K562 (cell line): ENCODE data around the gene SNX27. TPM values are rescaled to one million over a fixed set of nuclear protein-coding genes. Genes with fewer than 3 reads are reported as not detected.

Experiments
- ATAC-seq: fragments of 200-7000 bp; cut with Tn5 transposase; 3 replicates; pipeline ENCODE4 v1.9.1; 2020; ENCODE audit warnings: moderate library complexity
- BruUV-seq: library from RNA; stranded (reverse); fragments of 400-500 nt; replicated peaks from 2 replicates; lab custom pipeline; 2021; lab: Mats Ljungman, UMichigan
- CTCF ChIA-PET: fragments of 300-600 bp; formaldehyde crosslinking; extraction: SDS; loops from one replicate; lab custom pipeline; 2021; ENCODE audit warnings: low intra/inter-chr PET ratio; lab: Yijun Ruan, JAX
- POLR2A ChIA-PET: fragments of 300-600, 350-650 bp; sonication (Branson Sonifier 250); formaldehyde crosslinking; extraction: SDS; loops from one replicate; lab custom pipeline; 2021; ENCODE audit warnings: antibody characterized with exemption, inconsistent platforms; lab: Yijun Ruan, JAX
- DNase-seq, 4 experiments: peaks; one replicate each; pipeline versions ENCODE4 v3.0.0 to v3.0.0-alpha.2; 2011 to 2018; ENCODE audit warnings: low spot score in 3 of 4, mixed read lengths in 3 of 4; ENCODE audit errors: extremely low read depth in 1 of 4
- FAIRE-seq: peaks from 2 replicates; lab custom pipeline; 2011; peaks lifted over from hg19 to GRCh38; lab: Jason Lieb, UNC
- H2AFZ ChIP-seq: 2 replicates; pipeline ENCODE4 v1.6.0; 2011; ENCODE audit warnings: low read depth, low read length, control low read depth, inconsistent platforms
- H3K27ac ChIP-seq: fragments of 200-600 bp; 3 replicates; pipeline ENCODE4 v1.8.0; 2011; ENCODE audit warnings: low read depth, mild to moderate bottlenecking, control low read depth, inconsistent platforms, low read length, moderate library complexity, mixed read lengths; ENCODE audit errors: extremely low read depth
- H3K27me3 ChIP-seq, 2 experiments: fragments of 300-600 bp in 1 of 2; 2 replicates in 1 of 2; 3 replicates in 1 of 2; pipeline versions ENCODE4 v1.6.0 to v1.8.0; 2011; ENCODE audit warnings: inconsistent platforms in 2 of 2, low read length in 2 of 2, mild to moderate bottlenecking in 1 of 2, mixed read lengths in 1 of 2, moderate library complexity in 1 of 2; ENCODE audit not compliant: control insufficient read depth in 2 of 2, insufficient read depth in 2 of 2
- H3K36me3 ChIP-seq: fragments of 300-600 bp; 3 replicates; pipeline ENCODE4 v1.8.0; 2011; ENCODE audit warnings: mild to moderate bottlenecking, low read length, inconsistent platforms; ENCODE audit not compliant: control insufficient read depth, insufficient read depth
- H3K4me1 ChIP-seq, 2 experiments: fragments of 200-600 bp in 1 of 2; replicated peaks in 1 of 2; 2 replicates in 1 of 2; 3 replicates in 1 of 2; pipeline versions ENCODE4 v1.5.1 to v1.8.0; 2011; ENCODE audit warnings: inconsistent platforms in 2 of 2, low read length in 2 of 2, mild to moderate bottlenecking in 1 of 2, mixed read lengths in 1 of 2, moderate library complexity in 1 of 2; ENCODE audit not compliant: control insufficient read depth in 2 of 2, insufficient read depth in 2 of 2
- H3K4me2 ChIP-seq: 2 replicates; pipeline ENCODE4 v1.6.1; 2011; ENCODE audit warnings: low read length, control low read depth, inconsistent platforms, mixed read lengths; ENCODE audit not compliant: insufficient read depth
- H3K4me3 ChIP-seq: fragments of 200-600 bp; sonication (generic), shearing (Covaris generic); 2 replicates; pipeline ENCODE4 v1.5.1; 2016; ENCODE audit warnings: control low read depth, inconsistent platforms
- H3K79me2 ChIP-seq: fragments of 200-600 bp; 3 replicates; pipeline ENCODE4 v1.8.0; 2011; ENCODE audit warnings: low read length, inconsistent platforms; ENCODE audit not compliant: control insufficient read depth, insufficient read depth
- H3K9ac ChIP-seq, 2 experiments: 2 replicates each; pipeline versions ENCODE4 v1.6.0 to v1.6.1; 2011; ENCODE audit warnings: low read depth in 2 of 2, low read length in 2 of 2, control low read depth in 1 of 2, inconsistent platforms in 1 of 2, mild to moderate bottlenecking in 1 of 2, mixed read lengths in 1 of 2; ENCODE audit not compliant: insufficient read depth in 1 of 2
- H3K9me1 ChIP-seq: one replicate; pipeline ENCODE4 v1.6.0; 2011; ENCODE audit warnings: inconsistent platforms, mild to moderate bottlenecking, low read length, moderate library complexity; ENCODE audit not compliant: control insufficient read depth, insufficient read depth
- H3K9me3 ChIP-seq: replicated peaks from 2 replicates; pipeline ENCODE4 v1.5.1; 2011; ENCODE audit warnings: low read depth, low read length, inconsistent platforms; ENCODE audit not compliant: control insufficient read depth, insufficient read depth
- H4K20me1 ChIP-seq: replicated peaks from 2 replicates; pipeline ENCODE4 v1.6.1; 2011; ENCODE audit warnings: low read length, inconsistent platforms, mixed read lengths; ENCODE audit not compliant: control insufficient read depth, insufficient read depth
- ARID1B ChIP-seq: fragments of 450-650 bp; IDR thresholded peaks from 2 replicates; pipeline ENCODE4 v1.6.1; 2016; ENCODE audit warnings: antibody characterized with exemption, mild to moderate bottlenecking, inconsistent platforms
- BDP1 ChIP-seq: IDR thresholded peaks from 3 replicates; pipeline ENCODE4 v1.6.1; 2011; ENCODE audit not compliant: insufficient read length, insufficient read depth
- BRCA1 ChIP-seq, 2 experiments: fragments of 450-650 bp in 1 of 2; sonication (generic) in 1 of 2; formaldehyde crosslinking in 1 of 2; IDR thresholded peaks; 2 replicates each; pipeline versions ENCODE4 v1.5.0 to v1.6.1; 2017 to 2020; ENCODE audit warnings: mild to moderate bottlenecking in 1 of 2, missing genetic modification reagents in 1 of 2
- BRF2 ChIP-seq: IDR thresholded peaks from 3 replicates; pipeline ENCODE4 v1.6.1; 2011; ENCODE audit warnings: borderline replicate concordance, mild to moderate bottlenecking; ENCODE audit not compliant: insufficient read length, insufficient read depth
- CCAR2 ChIP-seq: fragments of 200-400 bp; formaldehyde crosslinking; IDR thresholded peaks from 2 replicates; pipeline ENCODE4 v1.6.1; 2017; ENCODE audit warnings: mild to moderate bottlenecking, low read depth, low read length
- GATAD2A ChIP-seq: fragments of 450-650 bp; IDR thresholded peaks from 2 replicates; pipeline ENCODE4 v1.6.1; 2017
- GTF2B ChIP-seq: IDR thresholded peaks from 2 replicates; pipeline ENCODE4 v1.6.1; 2011; ENCODE audit not compliant: insufficient read length; ENCODE audit errors: extremely low read depth
- HDAC8 ChIP-seq: fragments of 450-650 bp; IDR thresholded peaks from 2 replicates; pipeline ENCODE4 v1.6.1; 2016; ENCODE audit warnings: mild to moderate bottlenecking, missing genetic modification characterization, moderate library complexity, missing compliant biosample characterization
- HSF4 ChIP-seq: fragments of 250-450 bp; sonication (Bioruptor Pico); IDR thresholded peaks from 2 replicates; pipeline ENCODE4 v2.1.2; 2022; ENCODE audit warnings: mild to moderate bottlenecking, moderate library complexity, borderline replicate concordance
- LARP7 ChIP-seq: fragments of 450-650 bp; IDR thresholded peaks from 2 replicates; pipeline ENCODE4 v1.6.1; 2016
- MCM2 ChIP-seq: fragments of 450-650 bp; IDR thresholded peaks from 2 replicates; pipeline ENCODE4 v1.6.1; 2017; ENCODE audit warnings: low read depth, mild to moderate bottlenecking
- PRDM10 ChIP-seq: fragments of 450-650 bp; IDR thresholded peaks from 2 replicates; pipeline ENCODE4 v1.6.1; 2018; ENCODE audit not compliant: partially characterized antibody
- PTBP1 ChIP-seq: fragments of 200-400 bp; formaldehyde crosslinking; IDR thresholded peaks from 2 replicates; pipeline ENCODE4 v1.6.1; 2017; ENCODE audit warnings: low read depth, low read length
- RBM15 ChIP-seq: fragments of 200-400 bp; formaldehyde crosslinking; IDR thresholded peaks from 2 replicates; pipeline ENCODE4 v1.6.1; 2018; ENCODE audit warnings: mild to moderate bottlenecking, low read length, moderate library complexity; ENCODE audit not compliant: insufficient read depth
- SMARCB1 ChIP-seq: IDR thresholded peaks from 2 replicates; pipeline ENCODE4 v1.6.1; 2011; ENCODE audit warnings: improper control_type of control experiment, low read depth; ENCODE audit not compliant: insufficient read length
- ZNF184 ChIP-seq: sonication (generic); formaldehyde crosslinking; IDR thresholded peaks from 2 replicates; pipeline ENCODE4 v1.5.0; 2020; ENCODE audit warnings: missing genetic modification reagents
- ZNF384 ChIP-seq: IDR thresholded peaks from 2 replicates; pipeline ENCODE4 v1.6.1; 2012; ENCODE audit warnings: low read depth, low read length, improper control_type of control experiment
- ZNF551 ChIP-seq: fragments of 250-450 bp; sonication (Bioruptor Pico); IDR thresholded peaks from 2 replicates; pipeline ENCODE4 v1.5.0; 2021; ENCODE audit warnings: mild to moderate bottlenecking, moderate library complexity
- ZNF584 ChIP-seq: fragments of 200-800 bp; sonication (Bioruptor generic); IDR thresholded peaks from 2 replicates; pipeline ENCODE4 v1.6.1; 2016; ENCODE audit warnings: low read depth, mild to moderate bottlenecking, missing genetic modification characterization, missing compliant biosample characterization
- WGBS: fragments of 100-300 bp; shearing (Covaris generic); methylation state at CpG from one replicate; pipeline ENCODE4 v1.1.6; 2016; ENCODE audit warnings: low coverage, mixed read lengths; ENCODE audit not compliant: insufficient coverage; ENCODE audit errors: missing lambda C conversion rate; 5-methylcytosine and 5-hydroxymethylcytosine counted together
- in situ Hi-C: fragments of 300-500 bp; cut with MboI; formaldehyde crosslinking; loops from 4 replicates; pipeline ENCODE4 v1.15.0; 2018; ENCODE audit warnings: inconsistent platforms, mixed read lengths
- intact Hi-C: fragments of 100-400 bp; cut with micrococcal nuclease; formaldehyde crosslinking; loops from 2 replicates; pipeline ENCODE4 v1.14.2; 2022
- polyA plus RNA-seq, 8 experiments: library from polyadenylated mRNA; depleted of rRNA in 4 of 8; stranded (reverse) in 5 of 8; unstranded in 3 of 8; fragments of >200 nt; fragmentation: Nextera tagmentation in 2 of 8; fragmentation: Illumina TruSeq in 1 of 8; extraction: Ambion mirVana in 2 of 8; extraction: Trizol in 1 of 8; gene quantifications; 2 replicates each; pipeline versions ENCODE4 v1.2.1 to v1.2.3, GENCODE V29; 2011 to 2014; ENCODE audit warnings: inconsistent platforms in 1 of 8, missing spikeins in 1 of 8
- total RNA-seq, 7 experiments: library from RNA; depleted of rRNA in 6 of 7; stranded (reverse); fragments of >200 nt in 6 of 7; fragmentation: Illumina TruSeq in 2 of 7; extraction: Trizol in 2 of 7; gene quantifications; 2 replicates each; pipeline versions ENCODE4 v1.2.1 to v1.2.3, GENCODE V29; 2011 to 2021; ENCODE audit warnings: low replicate concordance in 1 of 7

SNX27 gene
- total and polyA plus RNA-seq, 9 of the 15 experiments (the other 6 are each of a cell fraction or from before 2014, with no cell fraction given): 4.5 to 18.7 (median 10.1) TPM

- 24% methylated on average over 2 of the region's 2 CpGs for WGBS
- H3K9ac ChIP-seq: no peak overlapping the region
- no peak overlapping the region for H3K4me3 ChIP-seq
- no peaks in the 10 kb centered on the region for H3K27me3 ChIP-seq
- H4K20me1 ChIP-seq: no peaks in the 10 kb centered on the region
- no peaks in the 10 kb centered on the region; the same call in 2 of the 3 replicates for H3K79me2 ChIP-seq
- peaks cover 4 to 5% of the 10 kb centered on the region in 2 experiments; a peak in 4 of 5 replicates for H3K4me1 ChIP-seq
- in situ Hi-C loops: no loop called here
- no peaks in the 10 kb centered on the region for H3K9me3 ChIP-seq
- H3K9me1 ChIP-seq: no peaks in the 10 kb centered on the region
- peaks cover 4% of the 10 kb centered on the region; the same call in 2 of the 3 replicates for H3K36me3 ChIP-seq
- DNase-seq: no peak
- TF ChIP-seq HDAC8 (tag) (no peak), HSF4 (CRISPR knock-in tag) (no peak), MCM2 (no peak), PRDM10 (no peak), CCAR2 (no peak), ARID1B (no peak), RBM15 (no peak), BRCA1 (IDR thresholded peaks at IDR 0.05) (no peak), BRCA1 (CRISPR knock-in tag; IDR thresholded peaks at IDR 0.05) (no peak), ZNF184 (CRISPR knock-in tag) (no peak), GATAD2A (no peak), PTBP1 (no peak), BRF2 (no peak), LARP7 (no peak), GTF2B (no peak), BDP1 (no peak), SMARCB1 (no peak), ZNF551 (CRISPR knock-in tag) (no peak), ZNF384 (no peak), ZNF584 (CRISPR knock-in tag) (no peak)
- TF ChIP-seq, all 486 proteins: peak for 0
- no TSS peak for BruUV-seq
- intact Hi-C loops: no loop called here
- Histone ChIP-seq H3K27ac (no peak overlapping the region), H2AFZ (no peak overlapping the region), H3K4me2 (no peak overlapping the region)
- CTCF ChIA-PET: no interaction called here
- ATAC-seq (no peak), FAIRE-seq (no peak)
- POLR2A ChIA-PET: interaction anchor here (0.6 to 2.3 kb wide), 3 partner anchors 14 to 193 kb away, joined by 3 to 5 read pairs (median 4); no protein-coding TSS in a partner anchor
Observed at GRCh38 chr1:151639466-151639865, 27.6 kb downstream of the SNX27 start.
